HG03103 (cell line): ENCODE data around the gene GPR107.

Source experiments
- ATAC-seq: cut with Tn5 transposase; IDR thresholded peaks from one replicate; pipeline ENCODE4 v1.9.1; 2021; ENCODE audit warnings: low read depth; ENCODE audit not compliant: unreplicated experiment

The GPR107 gene

DNA sequence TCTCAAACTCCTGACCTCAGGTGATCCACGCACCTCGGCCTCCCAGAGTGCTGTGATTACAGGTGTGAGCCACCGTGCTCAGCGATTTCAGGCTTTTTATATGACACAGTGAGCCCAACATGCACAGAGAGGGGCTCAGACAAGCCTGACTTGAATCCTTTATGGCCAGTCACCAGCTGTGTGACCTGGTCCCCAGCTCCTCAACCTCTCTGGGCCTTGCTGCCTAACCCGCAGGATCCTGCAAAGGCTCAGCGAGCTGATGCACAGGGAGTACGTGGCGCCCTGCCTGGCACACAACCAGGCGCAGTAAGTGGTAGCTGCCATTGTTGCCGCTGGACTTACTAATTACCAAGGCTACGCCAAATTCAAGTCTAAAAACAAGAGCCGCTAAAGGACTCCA, 101.9 kb downstream of the GPR107 start:
- no peak for ATAC-seq

GRCh38 chr9:130156672-130157071, 103.0 kb downstream of the GPR107 start:
- ATAC-seq = no peak

DNA sequence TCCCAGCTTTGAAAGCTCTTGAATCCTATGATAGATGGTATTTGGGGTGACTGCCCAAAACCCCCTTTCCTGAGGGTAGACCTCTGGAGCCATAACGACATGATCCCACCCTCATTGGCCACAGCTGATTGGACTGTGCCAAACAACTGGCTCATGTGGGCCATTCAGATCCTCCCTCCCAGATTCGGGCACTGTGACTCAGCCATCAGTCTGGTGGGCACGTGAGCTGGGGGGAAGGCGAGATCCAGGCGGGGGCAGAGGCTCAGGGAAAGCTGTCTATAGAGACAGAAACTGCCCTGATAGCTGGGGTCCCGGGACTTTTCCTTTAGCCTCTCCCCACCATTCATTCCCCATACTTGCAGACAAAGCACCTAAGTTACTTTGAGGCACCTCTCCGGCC, 103.4 kb downstream of the GPR107 start:
- no peak for ATAC-seq

DNA sequence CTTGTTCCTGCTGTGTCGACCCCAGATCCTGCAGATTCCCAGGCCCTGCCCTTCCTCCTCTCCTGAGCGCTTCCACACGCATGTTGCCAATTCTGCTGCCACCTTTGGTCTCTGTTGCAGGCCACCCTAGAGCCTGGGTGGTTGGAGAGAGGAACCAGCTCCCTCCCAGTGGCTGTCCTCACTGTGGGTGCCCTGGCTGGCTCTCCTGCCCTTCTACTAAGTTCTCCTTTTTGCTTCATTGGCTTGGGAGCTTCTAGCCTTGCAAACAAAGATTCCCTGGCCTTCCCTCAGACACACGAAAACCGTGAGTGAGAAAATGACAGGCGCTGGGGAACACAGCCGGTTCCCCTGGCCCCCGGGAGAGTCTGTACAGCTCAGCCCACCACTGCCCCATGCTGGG, 104.3 kb downstream of the GPR107 start:
- ATAC-seq = no peak

DNA sequence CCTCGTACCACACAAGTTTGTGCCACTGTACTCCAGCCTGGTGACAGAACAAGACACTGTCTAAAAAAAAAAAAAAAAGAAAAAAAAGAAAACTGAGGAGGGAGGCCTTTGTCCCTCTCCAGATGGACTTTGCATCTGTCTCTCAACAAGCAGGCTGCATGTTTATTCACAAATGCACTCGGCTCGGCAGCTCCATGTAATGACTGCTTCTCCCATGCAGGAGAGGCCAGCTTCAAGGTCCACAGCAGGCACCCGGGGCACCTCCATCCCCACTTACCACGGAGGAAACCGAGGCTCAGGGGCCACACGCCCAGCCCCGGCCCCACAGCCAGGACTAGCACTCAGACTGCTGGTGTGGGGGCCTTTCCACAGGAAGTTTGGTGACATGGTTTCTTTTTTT, 105.4 kb downstream of the GPR107 start:
- no peak for ATAC-seq

DNA sequence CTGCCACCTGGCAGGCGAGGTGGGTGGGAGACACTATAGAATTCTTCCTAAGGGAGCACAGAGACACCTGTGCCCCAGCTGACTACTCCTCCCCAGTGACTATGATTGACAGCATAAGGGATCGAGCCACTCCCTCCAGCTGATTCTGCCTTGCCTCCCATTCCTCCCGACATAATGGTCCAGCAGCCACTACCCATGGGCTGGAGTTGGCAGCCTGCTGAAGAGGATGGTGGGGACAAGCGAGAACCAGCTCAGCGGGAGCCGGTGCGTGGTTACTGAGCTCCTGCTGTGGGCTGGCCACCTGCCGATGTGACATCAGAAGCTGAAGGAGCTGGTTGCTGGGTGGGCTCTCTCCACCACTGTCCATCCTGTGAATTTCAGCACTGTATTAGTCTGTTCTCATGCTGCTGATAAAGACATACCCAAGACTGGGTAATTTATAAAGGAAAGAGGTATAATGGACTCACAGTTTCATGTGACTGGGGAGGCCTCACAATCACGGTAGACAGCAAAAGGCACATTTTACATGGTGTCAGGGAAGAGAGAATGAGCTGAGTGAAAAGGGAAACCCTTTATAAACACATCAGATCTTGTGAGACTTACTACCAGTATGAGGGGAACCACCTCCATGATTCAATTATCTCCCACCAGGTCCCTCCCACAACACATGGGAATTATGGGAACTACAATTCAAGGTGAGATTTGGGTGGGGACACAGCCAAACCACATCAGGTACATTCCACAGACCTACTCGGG, 106.4 kb downstream of the GPR107 start:
- ATAC-seq = no peak

GRCh38 chr9:130160862-130161470, 107.3 kb downstream of the GPR107 start:
- no peak for ATAC-seq

- ATAC-seq = no peak
Observed at GRCh38 chr9:130165579-130165978, 111.9 kb downstream of the GPR107 start.

DNA sequence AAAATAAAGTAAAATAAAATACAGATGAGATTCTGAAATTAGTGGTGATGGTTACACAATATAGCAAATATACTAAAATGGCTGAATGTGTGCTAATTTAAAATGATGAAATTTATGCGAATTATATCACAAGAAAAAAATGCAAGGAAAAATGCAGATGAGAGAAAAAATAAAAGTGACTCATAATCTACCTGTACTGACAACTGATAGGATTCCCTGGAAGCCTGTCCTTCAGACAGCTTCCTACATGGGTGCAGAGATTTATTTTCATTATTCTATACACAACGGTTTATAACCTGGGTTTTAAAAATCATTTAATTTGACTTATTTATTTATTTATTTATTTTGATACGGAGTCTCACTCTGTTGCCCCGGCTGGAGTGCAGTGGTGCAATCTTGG, 112.7 kb downstream of the GPR107 start:
- no peak for ATAC-seq

- ATAC-seq = no peak
Observed at GRCh38 chr9:130167927-130168326, 114.2 kb downstream of the GPR107 start.

DNA sequence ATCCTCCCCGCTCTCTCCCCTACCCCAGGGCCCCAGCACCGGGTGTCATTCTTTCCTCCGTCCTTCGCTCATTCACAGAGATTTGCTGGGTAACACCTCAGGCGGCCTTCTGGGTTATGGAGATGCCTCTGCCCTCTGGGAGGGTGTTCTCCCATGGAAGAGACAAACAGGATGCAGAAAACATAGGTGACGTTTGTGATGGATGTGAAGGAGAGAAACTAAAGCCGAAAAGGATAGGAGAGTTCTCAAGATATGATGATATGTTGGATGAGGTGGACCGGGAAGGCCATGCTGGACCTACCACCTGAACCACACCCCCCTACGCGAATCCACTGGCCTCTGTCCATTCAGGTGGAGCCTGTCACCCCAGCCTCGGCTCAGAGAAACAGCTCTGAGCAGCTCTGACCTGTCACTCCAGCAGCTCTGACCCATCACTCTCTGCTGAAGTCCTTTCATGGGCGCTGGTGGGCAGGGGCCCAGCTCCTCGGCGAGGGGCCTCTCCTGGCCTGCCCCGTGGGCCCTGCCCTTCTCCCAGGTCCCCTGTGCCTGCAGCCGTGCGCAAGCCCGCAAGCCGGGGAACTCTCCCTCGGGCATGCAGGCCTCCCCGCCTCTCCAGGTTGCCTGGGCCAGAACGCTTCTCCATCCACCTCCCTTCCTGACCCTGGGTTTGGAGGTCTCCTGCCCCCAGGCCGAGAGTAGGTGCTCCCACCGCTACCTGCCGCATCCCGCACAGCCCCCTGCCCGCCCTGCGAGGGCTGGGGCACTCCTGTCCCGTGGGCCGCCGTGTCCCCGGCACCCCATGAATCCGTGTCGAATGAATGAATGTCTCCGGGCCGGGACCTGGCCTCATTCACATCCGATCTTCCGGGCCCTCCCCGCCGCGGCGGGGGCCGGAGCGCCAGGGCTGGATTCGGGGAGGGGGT, 117.8 kb downstream of the GPR107 start:
- ATAC-seq = no peak

GRCh38 chr9:130172161-130172857, 118.6 kb downstream of the GPR107 start, which contains the start of gene NCS1:
TSS of gene NCS1 (plus strand) at chr9:130172404. CDS start at chr9:130172664, 260 bp downstream.
- no peak for ATAC-seq

DNA sequence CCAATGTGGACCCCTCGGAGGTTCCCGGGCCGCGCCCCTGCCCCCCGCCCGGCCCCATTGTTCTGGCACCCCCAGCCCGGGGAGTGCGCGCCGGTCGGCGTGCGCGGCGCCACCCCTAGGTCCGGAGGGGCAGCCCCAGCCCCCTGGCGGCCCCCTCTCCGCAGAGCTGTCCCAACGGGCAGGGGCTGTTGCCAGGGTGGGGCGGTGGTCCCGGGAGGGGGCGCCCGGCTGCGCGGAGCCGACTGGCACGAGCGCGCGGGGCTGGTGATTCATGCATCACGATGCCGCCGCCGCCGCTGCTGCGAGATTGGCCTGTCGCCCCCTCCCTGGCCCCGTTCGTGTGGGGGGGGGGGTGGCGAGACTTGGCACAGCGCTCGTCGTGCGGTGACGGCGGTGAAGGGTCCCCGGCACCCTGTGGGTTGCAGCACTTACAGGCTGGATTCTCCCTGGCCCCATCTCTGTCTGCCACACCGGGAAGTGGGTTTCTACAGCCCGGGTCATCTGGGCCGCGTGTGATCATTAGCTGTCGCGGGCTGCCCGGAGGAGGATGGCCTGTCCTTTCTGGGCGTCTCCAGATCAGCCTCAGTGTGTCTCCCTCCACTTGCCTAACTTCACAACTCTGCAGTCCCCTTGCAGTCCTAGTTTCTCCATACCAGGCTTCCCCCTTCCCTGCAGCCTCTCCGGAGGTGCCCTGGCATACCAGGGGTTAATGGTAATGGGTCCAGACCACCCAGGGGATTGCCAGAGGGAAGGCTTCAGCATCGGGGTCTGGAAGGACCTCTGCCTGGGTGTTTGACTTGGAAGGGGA, 119.4 kb downstream of the GPR107 start:
- ATAC-seq = no peak

DNA sequence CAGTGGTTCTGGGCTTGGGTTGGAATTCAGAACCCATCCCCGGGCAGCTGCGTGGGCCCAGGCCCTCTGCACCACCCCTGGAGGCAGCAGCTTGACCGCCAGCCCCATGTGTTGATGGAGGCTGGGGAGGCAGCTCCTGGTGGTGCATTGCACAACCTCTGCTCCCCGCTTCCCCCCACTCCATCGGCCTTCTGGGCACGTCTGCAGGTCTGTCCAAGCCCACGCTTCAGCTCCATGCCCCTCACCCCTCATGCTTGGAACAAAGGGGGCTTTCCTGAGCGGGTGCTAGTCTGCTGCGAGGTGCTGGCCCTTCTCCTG, 119.9 kb downstream of the GPR107 start:
- ATAC-seq = no peak

DNA sequence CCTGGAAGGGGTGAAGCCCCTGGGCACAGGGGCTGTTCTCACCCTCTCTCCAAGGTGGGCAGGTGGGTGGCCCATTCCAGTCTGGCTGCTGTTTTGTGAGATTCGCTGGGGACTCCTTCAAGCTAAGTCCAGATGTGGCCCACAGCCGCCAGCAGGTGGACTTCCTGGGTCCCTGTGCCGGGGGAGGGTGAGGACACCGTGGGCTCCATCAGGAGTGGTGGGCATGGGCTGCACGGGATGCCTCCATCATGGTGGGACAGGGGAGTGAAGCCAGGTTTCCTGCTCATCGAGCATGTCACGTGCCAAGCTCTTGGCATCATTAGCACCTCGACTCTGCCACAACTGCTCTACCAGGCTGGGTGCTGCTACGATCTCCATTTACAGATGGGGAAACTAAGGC, 120.3 kb downstream of the GPR107 start:
- ATAC-seq = no peak

DNA sequence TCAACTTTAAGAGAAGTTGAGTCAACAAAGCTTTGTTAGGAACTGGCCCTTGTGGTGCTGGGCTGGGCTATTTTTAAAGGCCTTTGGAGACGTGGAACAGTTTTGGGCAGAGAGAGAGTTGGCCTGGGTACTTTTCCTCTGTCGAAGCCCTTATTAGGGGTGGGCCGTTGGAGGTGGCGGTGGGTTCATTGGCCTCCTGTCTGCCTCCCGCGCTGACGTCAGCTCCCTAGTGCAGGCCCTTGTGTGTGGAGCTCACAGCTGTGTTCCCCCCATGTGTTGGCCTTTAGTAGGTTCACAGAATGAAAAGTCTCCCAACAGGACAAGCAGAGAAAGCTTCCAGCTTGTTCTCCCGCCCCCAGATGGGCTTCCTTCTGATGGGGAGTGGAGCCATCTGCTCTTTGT, 121.2 kb downstream of the GPR107 start:
- ATAC-seq = no peak

GRCh38 chr9:130175355-130175754, 121.6 kb downstream of the GPR107 start:
- no peak for ATAC-seq

- no peak for ATAC-seq
Observed at GRCh38 chr9:130176760-130177159, 123.1 kb downstream of the GPR107 start.

DNA sequence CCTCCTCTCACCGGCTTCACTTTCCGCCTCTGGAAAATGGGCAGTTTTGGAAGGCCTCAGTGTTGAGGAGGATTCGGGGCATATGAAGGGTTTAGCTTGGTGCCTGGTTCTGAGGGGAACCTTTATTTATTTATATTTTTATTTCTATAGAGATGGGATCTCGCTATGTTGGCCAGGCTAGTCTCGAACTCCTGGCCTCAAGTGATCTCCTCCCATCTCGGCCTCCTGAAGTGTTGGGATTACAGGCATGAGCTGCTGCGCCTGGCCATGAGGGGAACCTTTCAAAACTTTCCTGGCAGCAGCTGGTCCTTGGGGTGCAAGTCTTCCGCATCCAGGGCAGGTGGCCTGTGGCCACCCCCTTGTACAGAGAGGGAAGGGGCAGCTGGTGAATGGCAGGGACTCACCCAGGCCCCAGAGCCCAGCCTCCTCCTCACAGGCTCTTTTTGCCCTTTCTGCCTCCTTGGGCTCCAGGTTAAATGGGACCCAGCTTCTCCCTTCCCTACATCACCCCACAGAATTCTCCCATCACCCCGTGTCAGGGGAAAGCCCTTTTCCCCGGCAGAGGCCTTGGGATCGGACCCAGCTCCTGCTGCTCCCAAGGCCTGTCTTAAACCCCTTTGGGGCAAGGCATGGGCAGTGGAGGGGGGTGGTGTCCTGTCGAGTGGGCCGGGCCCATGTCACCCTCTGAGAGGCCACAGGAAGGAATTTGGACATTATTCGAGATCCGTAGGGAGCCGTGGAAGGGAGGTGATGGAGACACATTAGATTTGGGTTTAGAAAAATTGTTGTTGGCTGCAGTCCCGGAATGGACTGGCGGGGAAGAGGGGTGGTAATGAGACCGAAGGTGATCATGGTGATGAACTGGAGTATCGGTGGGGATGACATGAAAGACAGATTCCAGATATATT, 124.4 kb downstream of the GPR107 start:
- no peak for ATAC-seq
